Suppressor macrophage treated with lipopolysaccharide for 1 hour (primary cell): ENCODE results near the gene IL31RA.
A peak's percentile ranks its signal among the peaks of the same experiment; 100 is the strongest.
"Not testable (repeated sequence)": the region's sequence is repeated elsewhere in the genome, so short reads cannot be mapped to it uniquely, and the experiment has no call there.

Experiments
- DNase-seq, 3 donors: peaks; one replicate each; pipeline ENCODE4 v3.0.0-alpha.2; 2020 to 2022

Gene IL31RA

GRCh38 chr5:55850839-55851674 lies at the start of gene IL31RA:
TSS of gene IL31RA (plus strand) at chr5:55851357. CDS start at chr5:55851571, 214 bp downstream.
- DNase-seq: peak; percentile 30 to 72 (median 64)

DNA sequence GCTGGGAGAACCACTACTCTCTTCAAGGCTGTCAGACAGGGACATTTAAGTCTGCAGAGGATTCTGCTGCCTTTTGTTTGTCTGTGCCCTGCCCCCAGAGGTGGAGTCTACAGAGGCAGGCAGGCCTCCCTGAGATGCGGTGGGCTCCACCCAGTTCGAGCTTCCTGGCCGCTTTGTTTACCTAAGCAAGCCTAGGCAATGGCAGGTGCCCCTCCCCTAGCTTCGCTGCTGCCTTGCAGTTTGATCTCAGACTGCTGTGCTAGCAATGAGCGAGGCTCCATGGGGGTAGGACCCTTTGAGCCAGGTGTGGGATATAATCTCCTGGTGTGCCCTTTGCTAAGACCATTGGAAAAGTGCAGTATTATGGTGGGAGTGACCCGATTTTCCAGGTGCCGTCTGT lies 42.3 kb upstream of the IL31RA start:
- not testable (repeated sequence) for DNase-seq

DNA sequence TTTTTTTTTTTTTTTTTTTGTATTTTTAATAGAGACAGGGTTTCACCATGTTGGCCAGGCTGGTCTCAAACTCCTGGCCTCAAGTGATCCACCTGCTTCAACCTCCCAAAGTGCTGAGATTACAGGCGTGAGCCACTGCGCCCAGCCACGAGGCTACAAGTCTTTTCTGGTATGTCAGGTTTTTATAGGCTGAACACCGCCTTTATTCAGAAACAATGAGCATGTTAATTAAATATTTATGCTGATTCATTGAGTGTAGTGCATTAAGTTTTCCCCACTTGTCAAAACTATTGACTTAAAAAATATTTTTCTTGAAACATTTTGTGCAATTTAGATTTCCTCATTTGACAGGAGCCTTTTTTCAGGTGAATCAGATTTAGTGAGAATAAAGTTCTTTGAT lies 35.2 kb upstream of the IL31RA start:
- not testable (repeated sequence) for DNase-seq

DNA sequence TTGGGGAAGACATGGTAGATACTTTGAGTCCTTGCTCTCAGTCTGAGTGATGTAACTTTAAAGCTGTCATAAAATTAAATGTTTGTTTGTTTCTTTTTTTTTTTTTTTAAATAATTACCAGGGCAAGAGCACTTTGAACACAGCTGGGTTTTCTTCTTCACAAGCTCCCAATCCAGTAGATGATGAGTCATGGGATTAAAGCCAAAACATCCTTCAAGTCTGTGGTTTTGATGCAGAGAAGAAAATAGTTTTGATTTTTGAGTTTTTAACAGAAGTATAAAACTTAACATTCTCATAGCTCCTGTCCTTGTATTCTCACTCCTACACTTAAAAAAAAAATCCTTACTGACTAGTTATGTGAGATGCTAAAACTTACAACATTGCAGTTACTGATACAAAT lies 34.8 kb upstream of the IL31RA start:
- peak in 1 of 3 donors; percentile 12 for DNase-seq

GRCh38 chr5:55817030-55817429 lies 34.1 kb upstream of the IL31RA start:
- no peak for DNase-seq

GRCh38 chr5:55820488-55820887 lies 30.7 kb upstream of the IL31RA start:
- DNase-seq: no peak

DNA sequence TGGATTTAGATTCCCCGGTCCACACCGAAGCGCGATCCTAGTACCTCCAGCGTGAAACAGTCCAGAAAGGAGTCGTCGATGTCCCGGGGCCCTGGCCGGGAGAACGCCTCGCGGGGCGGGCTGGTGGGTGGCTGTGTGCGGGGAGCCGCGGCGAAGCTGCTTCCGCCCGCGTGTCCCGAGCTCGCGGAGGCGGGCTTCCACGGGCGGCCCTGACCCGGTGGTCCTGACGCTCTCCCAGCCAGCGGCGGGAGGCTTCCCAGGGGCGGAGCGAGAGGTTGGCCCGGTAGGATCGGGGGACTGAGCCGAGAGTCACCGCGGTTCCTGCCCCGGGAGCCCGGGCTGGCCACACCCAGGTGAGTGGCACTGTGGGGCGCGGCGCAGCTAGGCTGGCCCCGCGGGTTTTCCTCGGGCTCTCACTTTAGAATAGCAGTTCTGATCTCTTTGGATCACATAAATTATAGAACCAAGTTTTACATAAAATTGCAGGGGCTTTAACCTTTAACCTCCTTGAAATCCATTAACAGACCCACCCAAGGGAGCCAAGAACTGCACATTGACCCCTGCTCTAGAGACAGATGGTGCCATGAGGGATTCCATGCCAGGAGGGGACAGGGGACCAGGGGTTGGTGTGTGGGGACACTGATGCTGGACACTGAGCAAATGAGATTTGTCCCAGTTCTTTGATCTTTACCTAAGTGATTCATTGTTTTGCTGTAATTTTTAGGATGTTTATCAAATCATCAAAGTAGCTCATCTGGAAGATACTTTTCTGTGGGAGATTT lies 29.2 kb upstream of the IL31RA start:
- peak in 2 of 3 donors; percentile 17 to 49 for DNase-seq

DNA sequence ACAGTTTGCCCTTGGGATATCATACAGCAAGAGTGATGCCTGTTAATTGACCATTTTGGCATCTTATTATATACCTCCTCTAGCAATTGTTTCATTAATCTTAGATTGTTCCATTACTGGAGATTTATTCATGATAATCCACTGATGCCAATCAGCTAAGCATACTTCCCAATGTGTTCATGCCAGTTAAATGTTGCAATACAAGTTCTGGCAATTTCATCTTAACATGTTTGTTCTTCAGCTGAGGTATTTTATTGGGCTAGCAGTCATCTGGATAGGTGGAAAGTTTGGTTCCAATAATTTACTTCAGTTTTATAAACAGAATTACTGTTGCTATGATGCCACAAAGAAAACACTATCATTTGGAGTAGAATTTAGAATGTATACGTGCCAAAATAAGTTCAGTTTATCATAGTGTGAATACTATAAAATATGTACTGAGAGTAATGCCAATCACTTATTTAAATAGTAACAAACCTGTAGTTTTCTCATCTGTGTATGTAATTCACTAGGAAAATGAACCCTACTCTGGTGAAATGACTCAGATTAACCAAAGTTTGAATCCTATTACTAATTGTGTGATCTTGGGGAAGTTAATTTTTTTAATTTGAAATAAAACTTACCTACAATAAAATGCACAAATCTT lies 27.9 kb upstream of the IL31RA start:
- DNase-seq: no peak

DNA sequence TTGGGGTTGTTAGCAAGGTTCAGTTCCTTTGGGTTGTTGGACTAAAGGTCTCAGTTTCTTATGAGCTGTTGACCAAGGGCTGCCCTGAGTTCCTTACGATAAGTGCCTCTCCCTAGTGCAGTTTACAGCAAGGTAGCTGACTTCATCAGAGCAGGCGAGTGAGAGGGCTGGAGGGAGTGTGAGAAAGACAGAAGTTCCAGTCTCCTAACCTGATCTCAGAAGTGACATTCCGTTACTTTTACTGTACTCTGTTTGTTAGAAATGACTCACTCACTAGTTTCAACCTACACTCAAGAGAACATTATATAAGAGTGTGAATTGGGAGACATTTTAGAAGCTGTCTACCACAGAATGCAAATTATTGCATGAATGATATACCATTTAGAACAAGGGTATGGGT lies 21.2 kb upstream of the IL31RA start:
- no peak for DNase-seq

GRCh38 chr5:55832446-55832845 lies 18.7 kb upstream of the IL31RA start:
- DNase-seq: no peak

GRCh38 chr5:55836191-55836590 lies 15.0 kb upstream of the IL31RA start:
- no peak for DNase-seq

GRCh38 chr5:55841976-55842375 lies 9.2 kb upstream of the IL31RA start:
- DNase-seq: no peak

DNA sequence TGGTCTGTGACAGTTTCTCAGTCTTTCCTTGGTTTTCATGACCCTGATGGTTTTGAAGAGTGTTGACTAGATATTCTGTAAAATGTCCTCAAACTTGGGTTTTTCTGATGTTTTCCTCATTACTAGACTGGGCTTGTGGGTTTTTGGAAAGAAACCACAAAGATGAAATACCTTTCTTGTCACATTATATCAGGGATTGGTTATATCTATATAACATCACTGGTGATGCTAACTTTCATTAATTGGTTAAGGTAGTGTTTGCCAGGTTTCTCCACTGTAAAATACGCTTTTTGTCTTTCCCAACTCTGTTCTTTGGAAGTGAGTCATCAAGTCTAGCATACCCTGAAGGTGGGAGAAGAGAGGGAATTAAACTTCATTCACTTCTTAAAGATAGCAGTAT lies 3.3 kb upstream of the IL31RA start:
- DNase-seq: no peak

GRCh38 chr5:55848783-55849182 lies 2.4 kb upstream of the IL31RA start:
- no peak for DNase-seq

GRCh38 chr5:55851675-55851979 lies 470 bp downstream of the IL31RA start:
- DNase-seq: no peak

DNA sequence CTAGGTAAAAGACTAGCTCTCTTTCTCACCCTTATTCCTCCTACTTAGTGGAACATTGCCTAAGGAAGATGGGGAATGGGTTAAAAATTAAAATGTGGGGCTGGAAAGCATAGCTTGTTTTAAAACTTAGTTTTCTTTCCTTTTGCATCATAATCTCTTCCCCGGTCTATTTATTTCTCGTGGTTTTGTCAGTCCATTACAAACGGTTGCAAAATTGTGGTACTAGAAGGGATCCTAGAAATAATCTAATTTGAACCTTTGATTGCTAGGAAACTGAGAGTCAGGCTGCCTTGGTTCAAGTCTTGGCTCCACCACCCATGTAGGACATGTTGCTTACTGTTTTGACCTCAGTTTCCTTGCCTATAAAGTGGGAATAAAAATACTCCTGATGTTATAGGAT lies 1.3 kb downstream of the IL31RA start:
- no peak for DNase-seq

DNA sequence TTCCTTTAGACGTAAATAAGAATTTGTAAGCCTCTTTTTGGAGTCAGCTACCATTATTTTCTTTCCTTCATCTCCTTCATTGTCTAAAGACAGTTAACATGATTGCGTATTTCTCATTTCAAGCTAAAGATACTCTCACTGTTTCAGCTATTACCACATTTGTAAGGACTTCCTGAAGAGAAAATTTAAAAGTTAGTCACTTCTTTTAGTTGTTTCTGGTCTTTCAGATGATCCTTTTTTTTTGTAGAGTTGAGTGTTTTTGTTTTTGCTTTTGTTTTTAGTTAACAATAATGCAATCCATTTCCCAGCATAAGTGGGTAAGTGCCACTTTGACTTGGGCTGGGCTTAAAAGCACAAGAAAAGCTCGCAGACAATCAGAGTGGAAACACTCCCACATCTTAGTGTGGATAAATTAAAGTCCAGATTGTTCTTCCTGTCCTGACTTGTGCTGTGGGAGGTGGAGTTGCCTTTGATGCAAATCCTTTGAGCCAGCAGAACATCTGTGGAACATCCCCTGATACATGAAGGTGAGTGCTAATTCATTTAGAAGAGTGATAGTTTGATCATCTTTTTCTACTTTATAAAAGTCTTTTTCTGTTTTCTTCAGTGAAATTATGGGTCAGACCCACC lies 2.0 kb downstream of the IL31RA start:
- DNase-seq: peak; percentile 37 to 83 (median 69)

DNA sequence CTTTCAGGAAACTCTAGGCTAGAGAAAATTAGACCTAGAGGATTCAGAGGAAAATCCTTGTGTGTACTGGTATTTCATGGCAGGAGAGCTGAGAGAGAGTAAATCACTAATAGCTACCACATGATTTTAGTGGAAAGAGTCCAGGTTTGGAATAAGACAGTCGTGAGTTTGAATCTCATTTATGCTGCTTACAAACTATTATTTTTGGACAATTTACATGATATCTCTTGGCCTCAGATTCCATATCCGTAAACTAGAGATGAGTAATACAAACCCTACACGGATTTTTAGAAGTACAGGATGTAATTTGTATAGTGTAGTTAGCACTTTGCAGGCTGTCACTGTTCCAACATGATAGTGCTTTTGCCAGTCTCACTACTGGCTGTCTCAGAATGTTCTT lies 2.7 kb downstream of the IL31RA start:
- DNase-seq: no peak

DNA sequence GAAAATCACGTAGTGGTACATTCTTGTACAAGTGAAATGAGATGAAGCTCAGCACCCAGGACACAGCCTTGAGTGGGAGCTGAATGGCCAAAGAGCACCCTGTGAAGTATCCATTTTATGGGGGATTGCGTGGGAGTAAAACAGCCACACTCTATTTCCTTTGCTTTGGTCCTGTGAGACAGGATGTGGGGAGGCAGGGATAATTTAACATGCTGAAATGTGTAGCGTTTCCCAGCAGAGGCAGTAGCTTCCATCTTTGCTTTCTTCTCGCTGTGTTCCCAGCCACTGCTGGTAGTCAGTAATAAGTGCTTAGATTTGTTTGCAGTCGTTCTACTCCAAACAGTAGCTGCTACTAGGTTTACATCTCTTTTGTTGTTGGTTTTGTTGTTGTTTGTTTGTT lies 4.4 kb downstream of the IL31RA start:
- no peak for DNase-seq

DNA sequence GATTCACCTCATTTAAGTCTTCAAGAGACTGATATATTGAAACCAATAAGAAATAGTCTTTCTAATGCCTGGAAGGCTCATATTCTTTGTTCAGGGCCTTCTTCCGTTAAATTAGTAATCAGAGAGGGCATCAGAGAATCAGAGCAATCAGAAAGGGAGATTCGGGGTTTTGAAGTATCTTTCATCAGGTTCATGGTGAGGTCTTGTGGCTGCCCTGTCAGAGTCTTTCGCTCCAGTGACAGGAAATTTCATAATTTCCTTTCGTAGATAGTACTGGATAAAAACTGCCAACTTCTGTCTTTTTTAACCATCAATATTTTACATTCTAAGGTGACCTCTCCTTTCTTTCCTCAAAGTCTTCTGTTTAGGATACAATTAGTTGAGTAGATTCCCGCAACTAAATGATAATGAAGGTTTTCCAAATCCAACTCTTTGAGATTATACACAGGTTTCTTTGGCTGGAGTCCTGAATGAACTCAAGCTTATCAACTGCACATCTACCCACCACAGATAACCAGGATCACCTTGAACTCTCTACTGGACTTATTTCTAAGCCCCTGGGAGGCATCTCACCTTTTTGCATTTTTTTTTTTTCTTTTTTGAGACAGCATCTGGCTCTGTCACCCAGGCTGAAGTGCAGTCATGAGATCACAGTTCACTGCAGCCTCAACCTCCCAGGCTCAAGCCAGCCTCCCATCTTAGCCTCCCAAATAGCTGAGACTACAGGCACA lies 5.5 kb downstream of the IL31RA start:
- DNase-seq: peak; percentile 67 to 80 (median 79)

GRCh38 chr5:55857247-55857640 lies 6.1 kb downstream of the IL31RA start:
- no peak for DNase-seq

GRCh38 chr5:55858104-55858503 lies 6.9 kb downstream of the IL31RA start:
- DNase-seq: no peak

DNA sequence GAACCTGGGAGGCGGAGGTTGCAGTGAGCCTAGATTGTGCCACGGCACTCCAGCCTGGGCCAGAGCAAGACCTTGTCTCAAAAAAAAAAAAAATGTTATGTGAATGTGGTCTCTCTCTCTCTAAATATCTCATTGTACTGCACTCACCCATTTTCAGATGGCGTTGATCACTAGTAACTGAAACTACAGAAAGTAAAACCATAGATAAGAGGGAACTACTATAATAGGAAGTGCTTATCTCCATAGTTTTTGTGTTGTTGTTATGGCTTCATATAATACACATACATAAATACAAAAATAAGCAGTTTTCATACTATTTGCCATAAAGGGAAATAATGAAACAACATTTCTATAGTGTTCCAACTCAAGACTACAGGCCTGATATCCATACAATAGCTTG lies 9.1 kb downstream of the IL31RA start:
- peak; percentile 16 to 57 (median 42) for DNase-seq
